Peyer's patch (tissue), 4 donors: ENCODE data around the gene KRCC1.
"Not testable (repeated sequence)": the region's sequence is repeated elsewhere in the genome, so short reads cannot be mapped to it uniquely, and the experiment has no call there.

Experiments
- POLR2A ChIP-seq, 2 donors: fragments of 450-650 bp; IDR thresholded peaks; one replicate each; pipeline ENCODE4 v1.5.1; 2017; ENCODE audit warnings: antibody characterized with exemption in 2 of 2, mild to moderate bottlenecking in 2 of 2, moderate library complexity in 2 of 2
- TF ChIP-seq, protein P1 (sequence below), 6 experiments: fragments of 450-650 bp in 4 of 6; fragments of 200-600 bp in 2 of 6; sonication (generic) in 1 of 6; IDR thresholded peaks; one replicate each; pipeline ENCODE4 v1.5.1; 2017 to 2019; ENCODE audit warnings: antibody characterized with exemption in 6 of 6, mild to moderate bottlenecking in 3 of 6, moderate library complexity in 1 of 6

DNA sequence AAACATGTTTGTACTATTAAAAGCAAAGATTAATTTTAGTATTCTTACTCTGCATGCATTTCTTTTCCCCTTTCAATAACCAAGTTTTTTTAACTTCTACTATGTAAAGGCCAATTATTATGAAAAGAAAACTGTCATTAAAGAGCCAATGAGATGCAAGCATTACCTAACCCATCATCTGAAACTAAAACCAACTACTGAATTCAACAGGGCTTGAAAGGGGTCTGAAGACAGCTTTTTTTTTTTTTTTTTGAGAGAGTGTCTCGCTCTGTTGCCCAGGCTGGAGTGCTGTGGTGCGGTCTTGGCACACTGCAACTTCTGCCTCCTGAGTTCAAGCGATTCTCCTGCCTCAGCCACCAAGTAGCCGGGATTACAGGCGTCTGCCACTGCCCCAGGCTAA, 69.7 kb downstream of the KRCC1 start:
- TF ChIP-seq, protein P1, sequence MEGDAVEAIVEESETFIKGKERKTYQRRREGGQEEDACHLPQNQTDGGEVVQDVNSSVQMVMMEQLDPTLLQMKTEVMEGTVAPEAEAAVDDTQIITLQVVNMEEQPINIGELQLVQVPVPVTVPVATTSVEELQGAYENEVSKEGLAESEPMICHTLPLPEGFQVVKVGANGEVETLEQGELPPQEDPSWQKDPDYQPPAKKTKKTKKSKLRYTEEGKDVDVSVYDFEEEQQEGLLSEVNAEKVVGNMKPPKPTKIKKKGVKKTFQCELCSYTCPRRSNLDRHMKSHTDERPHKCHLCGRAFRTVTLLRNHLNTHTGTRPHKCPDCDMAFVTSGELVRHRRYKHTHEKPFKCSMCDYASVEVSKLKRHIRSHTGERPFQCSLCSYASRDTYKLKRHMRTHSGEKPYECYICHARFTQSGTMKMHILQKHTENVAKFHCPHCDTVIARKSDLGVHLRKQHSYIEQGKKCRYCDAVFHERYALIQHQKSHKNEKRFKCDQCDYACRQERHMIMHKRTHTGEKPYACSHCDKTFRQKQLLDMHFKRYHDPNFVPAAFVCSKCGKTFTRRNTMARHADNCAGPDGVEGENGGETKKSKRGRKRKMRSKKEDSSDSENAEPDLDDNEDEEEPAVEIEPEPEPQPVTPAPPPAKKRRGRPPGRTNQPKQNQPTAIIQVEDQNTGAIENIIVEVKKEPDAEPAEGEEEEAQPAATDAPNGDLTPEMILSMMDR (IDR thresholded peaks at IDR 0.05), result not testable (repeated sequence)
- TF ChIP-seq POLR2A (IDR thresholded peaks at IDR 0.05), result not testable (repeated sequence)
